Neural cell (in vitro differentiated cells): ENCODE results near the gene ZMYND11. TPM values are rescaled to one million over a fixed set of nuclear protein-coding genes. Genes with fewer than 3 reads are reported as not detected.

Source experiments
- H2AFZ ChIP-seq: fragments of 200-600, 300-800 bp; sonication (generic), shearing (Covaris generic); 2 replicates; pipeline ENCODE4 v1.6.0; 2014; ENCODE audit warnings: low read depth, mild to moderate bottlenecking, antibody characterized with exemption, low read length, moderate library complexity
- H3F3A ChIP-seq: fragments of 200-600 bp; shearing (Covaris generic); 2 replicates; pipeline ENCODE4 v1.6.1; 2016; ENCODE audit warnings: mild to moderate bottlenecking, moderate library complexity, mixed read lengths, antibody characterized with exemption, low read length; ENCODE audit not compliant: insufficient read depth, poor library complexity, severe bottlenecking
- H3K27ac ChIP-seq: fragments of 200-600, 300-800 bp; sonication (generic), shearing (Covaris generic); 2 replicates; pipeline ENCODE4 v1.5.1; 2014; ENCODE audit warnings: mild to moderate bottlenecking, low read length, moderate library complexity
- H3K27me3 ChIP-seq: fragments of 300-800, 200-600 bp; sonication (generic), shearing (Covaris generic); 2 replicates; pipeline ENCODE4 v1.6.0; 2014; ENCODE audit warnings: mild to moderate bottlenecking, low read depth, low read length, moderate library complexity; ENCODE audit not compliant: insufficient read depth
- H3K36me3 ChIP-seq: fragments of 300-800, 200-600 bp; sonication (generic), shearing (Covaris generic); 2 replicates; pipeline ENCODE4 v1.5.1; 2014; ENCODE audit warnings: mild to moderate bottlenecking, antibody characterized with exemption, low read length, moderate library complexity; ENCODE audit not compliant: insufficient read depth
- H3K4me2 ChIP-seq: fragments of 300-800, 200-600 bp; sonication (generic), shearing (Covaris generic); 2 replicates; pipeline ENCODE4 v1.6.0; 2014; ENCODE audit warnings: mild to moderate bottlenecking, low read length
- H3K4me3 ChIP-seq: fragments of 300-800, 200-600 bp; sonication (generic), shearing (Covaris generic); 2 replicates; pipeline ENCODE4 v1.5.1; 2014; ENCODE audit warnings: mild to moderate bottlenecking, low read length, moderate library complexity
- H3K79me2 ChIP-seq: fragments of 200-600 bp; shearing (Covaris generic); replicated peaks from 2 replicates; pipeline ENCODE4 v1.6.0; 2014; ENCODE audit warnings: mild to moderate bottlenecking, low read length, moderate library complexity; ENCODE audit not compliant: insufficient read depth
- H3K9ac ChIP-seq: fragments of 300-800, 200-600 bp; sonication (generic), shearing (Covaris generic); 2 replicates; pipeline ENCODE4 v1.6.1; 2016; ENCODE audit warnings: mild to moderate bottlenecking, low read length, mixed read lengths
- H3K9me2 ChIP-seq: fragments of 200-600 bp; shearing (Covaris generic); 2 replicates; pipeline ENCODE4 v1.6.1; 2016; ENCODE audit warnings: mild to moderate bottlenecking, low read length, mixed read lengths; ENCODE audit not compliant: insufficient read depth
- H3K9me3 ChIP-seq: fragments of 200-600, 300-800 bp; sonication (generic), shearing (Covaris generic); 2 replicates; pipeline ENCODE4 v1.6.1; 2016; ENCODE audit warnings: mild to moderate bottlenecking, mixed run types, low read length, moderate library complexity, mixed read lengths
- H4K20me1 ChIP-seq: fragments of 200-600 bp; shearing (Covaris generic); 2 replicates; pipeline ENCODE4 v1.6.1; 2016; ENCODE audit warnings: mild to moderate bottlenecking, mixed run types; ENCODE audit not compliant: insufficient read depth
- CTCF ChIP-seq: fragments of 450-650 bp; IDR thresholded peaks from 2 replicates; pipeline ENCODE4 v1.5.1; 2014; ENCODE audit warnings: antibody characterized with exemption, mild to moderate bottlenecking, moderate library complexity; ENCODE audit not compliant: poor library complexity, severe bottlenecking
- EP300 ChIP-seq: fragments of 450-650 bp; conservative IDR thresholded peaks from 2 replicates; pipeline ENCODE4 v1.6.1; 2014; ENCODE audit warnings: antibody characterized with exemption, mild to moderate bottlenecking, moderate library complexity; ENCODE audit not compliant: poor library complexity, severe bottlenecking
- EZH2 ChIP-seq: fragments of 200-600, 300-800 bp; shearing (Covaris generic), sonication (generic); IDR thresholded peaks from 2 replicates; pipeline ENCODE4 v1.6.1; 2014; ENCODE audit warnings: antibody characterized with exemption, low read length, borderline replicate concordance, mild to moderate bottlenecking; ENCODE audit not compliant: insufficient read depth, poor library complexity, severe bottlenecking
- MXI1 ChIP-seq: fragments of 450-650 bp; conservative IDR thresholded peaks from 2 replicates; pipeline ENCODE4 v1.6.1; 2014; ENCODE audit warnings: antibody characterized with exemption, mild to moderate bottlenecking; ENCODE audit not compliant: poor library complexity, severe bottlenecking
- POLR2AphosphoS5 ChIP-seq: IDR thresholded peaks from 2 replicates; pipeline ENCODE4 v1.6.1; 2012
- RAD21 ChIP-seq: fragments of 450-650 bp; conservative IDR thresholded peaks from 2 replicates; pipeline ENCODE4 v1.6.1; 2014; ENCODE audit warnings: antibody characterized with exemption, mild to moderate bottlenecking, moderate library complexity
- REST ChIP-seq: IDR thresholded peaks from 2 replicates; pipeline ENCODE4 v1.6.1; 2012; ENCODE audit warnings: borderline replicate concordance
- SMC3 ChIP-seq: fragments of 450-650 bp; conservative IDR thresholded peaks from 2 replicates; pipeline ENCODE4 v1.6.1; 2014; ENCODE audit warnings: antibody characterized with exemption, mild to moderate bottlenecking, moderate library complexity; ENCODE audit not compliant: poor library complexity
- TAF1 ChIP-seq: IDR thresholded peaks from 2 replicates; pipeline ENCODE4 v1.6.1; 2012; ENCODE audit warnings: low read depth
- polyA plus RNA-seq: library from polyadenylated mRNA; depleted of rRNA; stranded (reverse); fragments of >200 nt; gene quantifications from 2 replicates; pipeline ENCODE4 v1.2.3, GENCODE V29; 2014

ZMYND11 gene
- polyA plus RNA-seq, 1 donor from 2014 or later = 122 TPM

- H4K20me1 ChIP-seq = no peaks in the 10 kb centered on the region
- H3K36me3 ChIP-seq = no peaks in the 10 kb centered on the region
- no peak overlapping the region for H3K4me3 ChIP-seq
Observed at GRCh38 chr10:112246-112645, 23.0 kb upstream of the ZMYND11 start.

GRCh38 chr10:124874-125273, 10.4 kb upstream of the ZMYND11 start:
- no peaks in the 10 kb centered on the region for H4K20me1 ChIP-seq
- H3K27me3 ChIP-seq = no peaks in the 10 kb centered on the region
- no peaks in the 10 kb centered on the region for H3K9me3 ChIP-seq
- no peak overlapping the region for H3K4me2 ChIP-seq
- no peaks in the 10 kb centered on the region for H3K79me2 ChIP-seq
- no peaks in the 10 kb centered on the region for H3F3A ChIP-seq
- no peak overlapping the region for H3K4me3 ChIP-seq
- H3K36me3 ChIP-seq = no peaks in the 10 kb centered on the region
- no peak overlapping the region for H3K27ac ChIP-seq
- H3K9me2 ChIP-seq = no peaks in the 10 kb centered on the region
- H3K9ac ChIP-seq = no peak overlapping the region
- H2AFZ ChIP-seq = no peak overlapping the region
- TF ChIP-seq EP300 (no peak), POLR2AphosphoS5 (no peak), TAF1 (no peak), MXI1 (no peak), REST (no peak), RAD21 (no peak), SMC3 (no peak), EZH2 (no peak)

More at GRCh38 chr10:112246-112645, 23.0 kb upstream of the ZMYND11 start:
- H3K79me2 ChIP-seq = no peaks in the 10 kb centered on the region
- H3K9me2 ChIP-seq = no peaks in the 10 kb centered on the region
- H3K9ac ChIP-seq = no peak overlapping the region
- no peaks in the 10 kb centered on the region for H3K27me3 ChIP-seq
- no peak overlapping the region for H3K27ac ChIP-seq
- no peaks in the 10 kb centered on the region for H3F3A ChIP-seq
- no peak for TF ChIP-seq RAD21
- TF ChIP-seq SMC3 = no peak
- TF ChIP-seq POLR2AphosphoS5 = no peak
- no peak for TF ChIP-seq EZH2
- no peak for TF ChIP-seq EP300
- no peak for TF ChIP-seq CTCF
- TF ChIP-seq REST = no peak
- TF ChIP-seq MXI1 = no peak
- TF ChIP-seq TAF1 = no peak
- H2AFZ ChIP-seq = no peak overlapping the region
- no peaks in the 10 kb centered on the region for H3K9me3 ChIP-seq
- H3K4me2 ChIP-seq = no peak overlapping the region
